NB4 (cell line): Measurements from ENCODE around the gene WDR31.

Source experiments
- DNase-seq: peaks from one replicate; pipeline ENCODE4 v3.0.0; 2010; ENCODE audit warnings: low read depth
- H3K4me3 ChIP-seq: one replicate; pipeline ENCODE4 v1.5.1; 2011; ENCODE audit warnings: mild to moderate bottlenecking, low read depth, low read length, moderate library complexity
- MYC ChIP-seq: IDR thresholded peaks from 2 replicates; pipeline ENCODE4 v1.6.1; 2011; ENCODE audit warnings: low read depth, low read length
- POLR2A ChIP-seq: IDR thresholded peaks from 2 replicates; pipeline ENCODE4 v1.6.1; 2011; ENCODE audit warnings: mild to moderate bottlenecking; ENCODE audit not compliant: insufficient read length; ENCODE audit errors: extremely low read depth
- TF ChIP-seq, protein P1 (sequence below): IDR thresholded peaks from 2 replicates; pipeline ENCODE4 v1.6.1; 2011; ENCODE audit warnings: low read depth, low read length
- TF ChIP-seq, protein P2 (sequence below): IDR thresholded peaks from one replicate; pipeline ENCODE4 v1.5.1; 2012; ENCODE audit warnings: low read depth, low read length

The WDR31 gene

DNA sequence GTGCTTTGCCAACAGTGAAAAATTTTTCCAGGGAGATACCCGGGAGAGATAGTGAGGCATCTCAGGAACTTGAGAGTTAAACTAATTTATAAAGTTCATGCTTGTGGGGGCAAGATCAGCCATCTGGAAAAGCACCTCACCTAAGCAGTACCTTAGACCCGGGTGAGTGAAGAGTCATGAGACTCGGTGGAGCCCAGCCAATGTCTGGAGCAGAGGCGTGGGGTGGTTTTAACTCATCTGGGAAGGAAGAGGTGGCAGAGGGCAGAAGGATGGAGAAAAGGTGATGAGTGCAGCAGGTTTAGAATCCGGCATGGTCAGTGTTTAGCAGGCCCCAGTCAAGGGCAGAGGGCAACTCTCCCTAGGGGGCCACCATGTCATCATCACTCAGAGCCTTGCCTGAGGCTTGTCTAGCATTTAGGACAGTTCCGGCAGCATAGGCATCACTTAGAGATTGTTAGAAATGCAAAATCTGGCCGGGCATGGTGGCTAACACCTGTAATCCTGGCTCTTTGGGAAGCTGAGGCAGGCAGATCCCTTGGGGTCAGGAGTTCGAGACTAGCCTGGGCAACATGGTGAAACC lies 32.6 kb downstream of the WDR31 start:
- no peak for DNase-seq
- TF ChIP-seq POLR2A (no peak), MYC (no peak)
- TF ChIP-seq, protein P1, sequence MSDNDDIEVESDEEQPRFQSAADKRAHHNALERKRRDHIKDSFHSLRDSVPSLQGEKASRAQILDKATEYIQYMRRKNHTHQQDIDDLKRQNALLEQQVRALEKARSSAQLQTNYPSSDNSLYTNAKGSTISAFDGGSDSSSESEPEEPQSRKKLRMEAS: no peak
- TF ChIP-seq, protein P2, sequence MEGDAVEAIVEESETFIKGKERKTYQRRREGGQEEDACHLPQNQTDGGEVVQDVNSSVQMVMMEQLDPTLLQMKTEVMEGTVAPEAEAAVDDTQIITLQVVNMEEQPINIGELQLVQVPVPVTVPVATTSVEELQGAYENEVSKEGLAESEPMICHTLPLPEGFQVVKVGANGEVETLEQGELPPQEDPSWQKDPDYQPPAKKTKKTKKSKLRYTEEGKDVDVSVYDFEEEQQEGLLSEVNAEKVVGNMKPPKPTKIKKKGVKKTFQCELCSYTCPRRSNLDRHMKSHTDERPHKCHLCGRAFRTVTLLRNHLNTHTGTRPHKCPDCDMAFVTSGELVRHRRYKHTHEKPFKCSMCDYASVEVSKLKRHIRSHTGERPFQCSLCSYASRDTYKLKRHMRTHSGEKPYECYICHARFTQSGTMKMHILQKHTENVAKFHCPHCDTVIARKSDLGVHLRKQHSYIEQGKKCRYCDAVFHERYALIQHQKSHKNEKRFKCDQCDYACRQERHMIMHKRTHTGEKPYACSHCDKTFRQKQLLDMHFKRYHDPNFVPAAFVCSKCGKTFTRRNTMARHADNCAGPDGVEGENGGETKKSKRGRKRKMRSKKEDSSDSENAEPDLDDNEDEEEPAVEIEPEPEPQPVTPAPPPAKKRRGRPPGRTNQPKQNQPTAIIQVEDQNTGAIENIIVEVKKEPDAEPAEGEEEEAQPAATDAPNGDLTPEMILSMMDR: no peak
- H3K4me3 ChIP-seq: no peak overlapping the region

DNA sequence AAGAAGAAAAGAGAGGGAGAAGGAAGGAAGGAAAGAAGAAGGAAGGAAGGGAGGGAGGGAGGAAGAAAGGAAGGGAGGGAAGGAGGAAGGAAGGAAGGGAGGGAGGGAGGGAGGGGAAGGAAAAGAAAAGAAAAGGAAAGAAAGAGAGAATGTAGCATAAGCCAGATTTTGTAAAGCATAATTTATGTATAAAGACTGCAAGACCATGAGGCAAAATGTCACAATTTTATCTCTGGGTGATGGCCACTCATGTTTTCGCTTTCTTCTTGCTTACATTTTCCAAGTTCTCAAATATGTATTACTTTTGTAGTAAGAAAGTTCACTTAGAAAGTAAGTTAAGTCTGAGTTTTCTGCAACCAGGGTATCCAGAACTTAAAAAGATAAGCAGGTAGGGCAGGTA lies 33.5 kb downstream of the WDR31 start:
- TF ChIP-seq, protein P1: no peak
- TF ChIP-seq POLR2A (no peak), MYC (no peak)
- TF ChIP-seq, protein P2: no peak
- no peak overlapping the region for H3K4me3 ChIP-seq
- DNase-seq: no peak

DNA sequence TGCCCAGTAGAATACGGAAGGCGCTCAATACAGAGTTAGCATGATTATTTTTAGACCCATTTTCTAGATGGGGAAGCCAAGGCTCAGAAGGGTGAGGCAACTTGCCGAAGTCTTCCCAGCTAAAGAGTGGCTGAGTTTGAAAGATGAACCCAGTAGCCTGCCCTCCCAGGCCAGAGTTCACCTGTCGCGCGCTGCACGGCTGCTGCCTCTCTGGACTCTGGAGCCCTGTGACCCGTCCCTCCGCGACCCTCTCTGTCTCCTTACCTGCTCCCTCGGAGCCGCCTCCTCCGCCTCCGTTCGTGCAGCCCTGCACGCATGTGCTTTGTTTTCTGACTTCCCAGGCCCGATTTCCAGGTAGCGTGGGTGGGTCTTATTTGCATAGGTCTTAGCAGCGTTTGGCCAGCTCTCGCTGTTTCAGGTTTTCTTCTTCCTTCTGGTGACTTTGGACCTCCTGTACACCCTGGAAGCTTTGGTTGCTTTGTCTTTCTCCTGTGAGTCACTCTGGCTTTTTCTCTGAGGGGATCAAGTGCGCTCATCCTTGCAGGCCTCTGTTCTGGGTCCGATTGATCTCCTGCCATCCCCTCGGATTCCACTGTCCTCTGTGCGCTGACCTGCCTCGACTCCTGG lies 37.2 kb downstream of the WDR31 start, which contains the start of gene RNF183:
TSS of gene RNF183 (minus strand) at position 585 of the 627 bp plus-strand sequence. CDS start 5,192 bp downstream, outside the sequence.
- no peak for DNase-seq
- TF ChIP-seq, protein P2: no peak
- TF ChIP-seq, protein P1: no peak
- no peak for TF ChIP-seq MYC
- H3K4me3 ChIP-seq: no peak within 1 kb of the TSS

DNA sequence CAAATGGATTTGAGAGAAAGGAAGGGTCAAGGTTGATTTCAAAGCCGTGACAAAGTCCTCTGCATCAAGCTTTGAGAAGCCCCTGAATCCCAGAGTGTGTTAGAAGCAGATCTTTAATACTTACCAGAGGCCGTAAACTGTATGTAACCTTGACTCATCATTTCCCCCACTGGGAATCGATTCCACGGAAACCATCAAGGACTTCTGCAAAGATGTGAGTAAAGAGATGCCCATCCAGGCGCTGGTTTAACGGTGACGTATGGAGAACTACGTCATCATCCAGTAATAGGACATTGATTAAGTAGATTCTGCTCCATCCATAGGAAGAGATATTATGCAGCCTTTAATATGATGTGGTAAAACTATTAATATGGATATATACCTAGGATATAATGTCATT lies 38.5 kb downstream of the WDR31 start:
- no peak overlapping the region for H3K4me3 ChIP-seq
- DNase-seq: peak; percentile 28
- TF ChIP-seq, protein P2: no peak
- TF ChIP-seq, protein P1: no peak
- TF ChIP-seq MYC (no peak), POLR2A (no peak)

DNA sequence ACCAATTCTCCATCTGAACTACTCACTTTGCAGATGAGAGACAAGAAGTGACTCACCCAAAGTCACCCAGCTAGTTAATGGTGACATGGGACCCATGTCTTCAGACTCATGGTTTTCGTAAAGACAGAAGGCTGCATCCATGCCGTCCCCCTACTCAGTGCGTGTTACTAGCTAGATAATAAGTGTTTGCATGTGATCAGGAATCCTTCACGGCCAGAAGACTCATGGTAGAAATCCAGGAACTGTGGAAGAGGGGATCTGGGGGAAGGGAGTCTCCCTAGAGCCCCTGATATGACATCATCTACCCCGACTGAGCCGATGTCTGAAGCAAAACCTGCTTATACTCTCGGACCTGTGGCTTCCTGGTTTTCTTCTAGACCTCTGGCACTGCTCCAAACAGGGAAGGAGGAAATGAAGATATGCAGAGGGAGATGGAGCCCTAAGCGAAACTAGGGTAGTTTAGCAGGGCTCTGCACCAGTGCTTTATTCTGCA lies 40.2 kb downstream of the WDR31 start:
- TF ChIP-seq, protein P1: no peak
- TF ChIP-seq MYC (no peak), POLR2A (no peak)
- TF ChIP-seq, protein P2: no peak
- H3K4me3 ChIP-seq: no peak overlapping the region
- peak; percentile 53 for DNase-seq
